ENCODE data around the gene PPP2R2C.

PPP2R2C gene

DNA sequence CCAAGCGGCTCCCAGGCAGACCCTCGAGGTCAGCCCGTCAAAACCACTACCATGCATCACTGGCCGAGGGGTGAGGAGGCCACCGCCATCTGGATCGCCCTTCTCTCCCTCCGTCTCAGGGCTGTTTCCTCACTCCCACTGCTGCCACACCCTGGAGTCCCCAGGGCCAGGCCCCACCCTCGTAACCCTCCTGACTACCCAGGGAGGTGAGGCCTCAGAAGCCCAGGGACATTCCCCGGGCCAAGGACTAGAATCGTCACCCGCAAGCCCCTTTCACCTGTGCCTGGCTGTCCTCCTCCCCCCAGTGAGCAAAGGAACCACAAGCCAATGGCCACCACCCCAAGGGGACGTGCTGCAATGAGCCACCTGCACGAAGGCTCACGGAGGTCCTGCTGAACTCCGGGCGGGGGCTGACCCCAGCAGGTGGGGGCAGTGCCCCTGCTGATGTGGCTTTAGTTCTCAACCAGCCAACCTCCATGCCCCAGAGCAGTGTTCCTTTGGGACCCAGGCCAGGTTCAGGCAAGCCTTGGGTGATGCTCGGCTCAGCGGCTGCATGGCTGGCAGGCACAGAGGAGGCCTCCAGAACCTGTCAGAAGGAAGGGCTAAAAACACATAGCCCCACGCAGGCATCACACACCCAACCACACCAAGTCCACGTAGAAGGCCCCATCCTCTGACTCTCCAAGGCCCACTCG, 23.8 kb downstream of the PPP2R2C start:
- H3K79me2 ChIP-seq (ENCODE audit: insufficient read depth, low read length): no peaks in the 10 kb centered on the region
- no peaks in the 10 kb centered on the region for H3K36me3 ChIP-seq (ENCODE audit: insufficient read depth, low read length)
- TF ChIP-seq EZH2phosphoT487 (IDR thresholded peaks at IDR 0.05; ENCODE audit: borderline replicate concordance) (no peak), CTCF (conservative IDR thresholded peaks at IDR 0.05; ENCODE audit: low read length) (no peak)
- no peak overlapping the region for H3K4me3 ChIP-seq (ENCODE audit: low read length, poor library complexity, severe bottlenecking)
- H2AFZ ChIP-seq (ENCODE audit: low read length): no peak overlapping the region
- H4K20me1 ChIP-seq (ENCODE audit: insufficient read depth, low read length, poor library complexity, severe bottlenecking): no peaks in the 10 kb centered on the region
- no peaks in the 10 kb centered on the region for H3K4me1 ChIP-seq (ENCODE audit: insufficient read depth, low read length, poor library complexity, severe bottlenecking)
- no peaks in the 10 kb centered on the region for H3K9me2 ChIP-seq (replicated peaks; ENCODE audit: low read depth, low read length)
- H3K27me3 ChIP-seq (ENCODE audit: insufficient read depth, low read length, poor library complexity, severe bottlenecking): no peaks in the 10 kb centered on the region
- H3F3A ChIP-seq (ENCODE audit: low read depth): no peaks in the 10 kb centered on the region
- H3K9ac ChIP-seq (ENCODE audit: low read depth, low read length, poor library complexity, severe bottlenecking): no peak overlapping the region
- H3K9me3 ChIP-seq (ENCODE audit: insufficient read depth, low read depth, low read length): no peaks in the 10 kb centered on the region
- H3K4me2 ChIP-seq (ENCODE audit: low read depth, low read length, poor library complexity, severe bottlenecking): no peak overlapping the region

DNA sequence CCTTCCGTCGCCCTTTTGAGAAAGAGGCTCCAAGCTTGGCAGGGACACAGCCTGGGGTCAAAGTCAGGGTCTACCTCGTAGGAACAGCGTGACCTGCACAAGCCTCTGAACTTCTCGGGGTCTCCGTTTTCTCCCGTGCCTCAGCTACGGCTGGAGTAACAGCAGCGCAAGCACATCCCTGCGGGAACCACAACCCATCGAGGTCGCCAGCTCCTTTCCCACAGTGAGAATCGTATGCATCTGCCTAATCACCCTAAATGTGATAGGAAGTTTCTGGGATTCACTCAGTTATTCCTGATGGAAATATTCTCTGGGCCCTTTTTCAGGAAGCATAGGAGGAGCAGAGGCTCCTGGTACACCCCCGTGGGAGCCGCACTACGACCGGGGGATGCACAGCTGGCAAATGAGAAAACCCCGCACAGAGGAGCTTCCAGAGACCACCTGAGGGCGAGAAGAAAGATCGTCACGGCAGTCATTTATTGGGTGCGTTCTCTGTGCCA, 24.7 kb downstream of the PPP2R2C start:
- TF ChIP-seq CTCF (conservative IDR thresholded peaks at IDR 0.05; ENCODE audit: low read length) (no peak), EZH2phosphoT487 (IDR thresholded peaks at IDR 0.05; ENCODE audit: borderline replicate concordance) (no peak)
- Histone ChIP-seq H3K36me3 (ENCODE audit: insufficient read depth, low read length) (no peaks in the 10 kb centered on the region), H3K4me1 (ENCODE audit: insufficient read depth, low read length, poor library complexity, severe bottlenecking) (no peaks in the 10 kb centered on the region), H3K9me2 (replicated peaks; ENCODE audit: low read depth, low read length) (no peaks in the 10 kb centered on the region), H3K27me3 (ENCODE audit: insufficient read depth, low read length, poor library complexity, severe bottlenecking) (no peaks in the 10 kb centered on the region), H3K4me2 (ENCODE audit: low read depth, low read length, poor library complexity, severe bottlenecking) (no peak overlapping the region), H3F3A (ENCODE audit: low read depth) (no peaks in the 10 kb centered on the region), H2AFZ (ENCODE audit: low read length) (no peak overlapping the region), H3K4me3 (ENCODE audit: low read length, poor library complexity, severe bottlenecking) (no peak overlapping the region), H4K20me1 (ENCODE audit: insufficient read depth, low read length, poor library complexity, severe bottlenecking) (no peaks in the 10 kb centered on the region), H3K79me2 (ENCODE audit: insufficient read depth, low read length) (no peaks in the 10 kb centered on the region), H3K9ac (ENCODE audit: low read depth, low read length, poor library complexity, severe bottlenecking) (no peak overlapping the region), H3K9me3 (ENCODE audit: insufficient read depth, low read depth, low read length) (no peaks in the 10 kb centered on the region)

DNA sequence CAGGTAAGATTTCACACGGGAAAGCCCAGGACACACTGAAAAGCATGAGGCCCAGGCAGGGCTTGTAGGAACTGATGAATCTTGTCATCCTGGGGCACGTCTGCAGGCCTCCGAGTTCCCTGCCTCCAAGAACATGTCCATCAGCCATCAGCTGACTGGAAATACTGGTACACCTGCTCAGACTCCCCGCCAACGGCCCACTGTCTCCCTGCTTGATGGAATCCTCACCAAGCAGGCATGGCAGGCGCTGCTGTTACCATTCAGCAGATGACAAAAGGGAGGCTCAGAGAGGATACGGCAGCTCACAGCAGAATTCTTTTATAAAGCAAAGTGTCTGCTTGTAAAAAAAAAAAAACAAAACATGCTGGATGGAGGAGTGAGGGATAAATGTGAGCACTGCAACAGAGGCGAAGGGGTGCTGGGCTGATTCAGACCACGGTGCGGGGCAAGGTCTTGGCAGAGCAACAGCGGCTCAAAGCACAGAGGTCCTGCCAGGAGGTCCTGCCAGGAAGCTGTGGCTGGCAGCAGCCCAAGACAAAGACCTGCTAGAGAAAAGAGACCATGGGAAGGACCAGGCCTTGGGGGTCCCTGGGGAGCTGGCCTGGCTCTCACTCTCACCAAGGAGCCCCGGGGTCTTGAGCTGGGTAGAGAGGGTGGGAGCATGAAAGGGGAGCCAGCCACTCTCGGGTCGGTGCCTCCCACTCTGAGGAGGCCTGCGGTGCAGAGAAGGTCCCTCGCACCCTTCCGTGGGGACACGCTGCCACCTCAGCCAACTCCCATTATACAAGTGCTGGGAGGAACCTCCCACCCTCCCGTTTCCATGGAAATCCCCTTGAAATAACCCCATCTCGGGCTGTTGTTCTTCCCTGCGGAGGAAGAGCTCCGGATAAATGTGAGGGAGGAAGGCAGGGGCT, 25.6 kb downstream of the PPP2R2C start:
- H4K20me1 ChIP-seq (ENCODE audit: insufficient read depth, low read length, poor library complexity, severe bottlenecking): no peaks in the 10 kb centered on the region
- TF ChIP-seq CTCF (conservative IDR thresholded peaks at IDR 0.05; ENCODE audit: low read length) (no peak), EZH2phosphoT487 (IDR thresholded peaks at IDR 0.05; ENCODE audit: borderline replicate concordance) (no peak)
- no peaks in the 10 kb centered on the region for H3K36me3 ChIP-seq (ENCODE audit: insufficient read depth, low read length)
- no peaks in the 10 kb centered on the region for H3K9me3 ChIP-seq (ENCODE audit: insufficient read depth, low read depth, low read length)
- no peak overlapping the region for H3K9ac ChIP-seq (ENCODE audit: low read depth, low read length, poor library complexity, severe bottlenecking)
- no peaks in the 10 kb centered on the region for H3F3A ChIP-seq (ENCODE audit: low read depth)
- no peak overlapping the region for H3K4me3 ChIP-seq (ENCODE audit: low read length, poor library complexity, severe bottlenecking)
- no peak overlapping the region for H2AFZ ChIP-seq (ENCODE audit: low read length)
- no peaks in the 10 kb centered on the region for H3K27me3 ChIP-seq (ENCODE audit: insufficient read depth, low read length, poor library complexity, severe bottlenecking)
- H3K79me2 ChIP-seq (ENCODE audit: insufficient read depth, low read length): no peaks in the 10 kb centered on the region
- no peaks in the 10 kb centered on the region for H3K4me1 ChIP-seq (ENCODE audit: insufficient read depth, low read length, poor library complexity, severe bottlenecking)
- no peaks in the 10 kb centered on the region for H3K9me2 ChIP-seq (replicated peaks; ENCODE audit: low read depth, low read length)
- H3K4me2 ChIP-seq (ENCODE audit: low read depth, low read length, poor library complexity, severe bottlenecking): no peak overlapping the region
